Transverse colon (tissue), 4 donors: ENCODE data around the gene IL1RAPL1.

Experiments
- EP300 ChIP-seq: sonication (generic); formaldehyde crosslinking; IDR thresholded peaks from one replicate; pipeline ENCODE4 v1.6.1; 2017; ENCODE audit warnings: antibody characterized with exemption, low read depth
- POLR2A ChIP-seq: fragments of 450-650 bp; IDR thresholded peaks from one replicate; pipeline ENCODE4 v1.6.1; 2016; ENCODE audit warnings: antibody characterized with exemption, mild to moderate bottlenecking, moderate library complexity
- POLR2AphosphoS5 ChIP-seq, 3 donors: sonication (generic); formaldehyde crosslinking; IDR thresholded peaks; one replicate each; pipeline ENCODE4 v1.6.1; 2016; ENCODE audit warnings: antibody characterized with exemption in 3 of 3
- TF ChIP-seq, protein P1 (sequence below), 5 experiments: fragments of 200-600 bp in 3 of 5; fragments of 450-650 bp in 2 of 5; sonication (generic) in 3 of 5; IDR thresholded peaks; 1 replicate in 2 of 5; 2 replicates in 3 of 5; pipeline ENCODE4 v1.5.1; 2016 to 2017; ENCODE audit warnings: antibody characterized with exemption in 5 of 5, inconsistent platforms in 3 of 5, mild to moderate bottlenecking in 2 of 5, moderate library complexity in 1 of 5

DNA sequence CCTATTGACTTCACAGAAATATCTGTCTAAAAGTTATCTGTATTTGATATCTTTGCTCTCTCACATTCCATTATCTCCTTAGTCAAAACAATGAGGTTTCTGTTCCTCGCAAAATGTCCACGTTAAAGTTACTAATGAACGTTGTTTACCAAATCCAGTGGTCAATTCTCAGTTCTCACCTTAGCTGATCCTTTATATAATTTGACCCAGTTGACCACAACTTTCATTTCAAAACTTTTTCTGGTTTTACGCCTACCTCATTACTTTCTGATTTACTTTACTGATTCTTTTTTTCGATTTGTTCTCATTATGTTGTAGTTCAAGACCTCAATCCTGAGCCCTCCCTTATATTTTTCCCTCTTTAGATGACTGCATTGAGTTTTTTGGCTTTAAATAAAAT, 186.6 kb downstream of the IL1RAPL1 start:
- TF ChIP-seq, protein P1, sequence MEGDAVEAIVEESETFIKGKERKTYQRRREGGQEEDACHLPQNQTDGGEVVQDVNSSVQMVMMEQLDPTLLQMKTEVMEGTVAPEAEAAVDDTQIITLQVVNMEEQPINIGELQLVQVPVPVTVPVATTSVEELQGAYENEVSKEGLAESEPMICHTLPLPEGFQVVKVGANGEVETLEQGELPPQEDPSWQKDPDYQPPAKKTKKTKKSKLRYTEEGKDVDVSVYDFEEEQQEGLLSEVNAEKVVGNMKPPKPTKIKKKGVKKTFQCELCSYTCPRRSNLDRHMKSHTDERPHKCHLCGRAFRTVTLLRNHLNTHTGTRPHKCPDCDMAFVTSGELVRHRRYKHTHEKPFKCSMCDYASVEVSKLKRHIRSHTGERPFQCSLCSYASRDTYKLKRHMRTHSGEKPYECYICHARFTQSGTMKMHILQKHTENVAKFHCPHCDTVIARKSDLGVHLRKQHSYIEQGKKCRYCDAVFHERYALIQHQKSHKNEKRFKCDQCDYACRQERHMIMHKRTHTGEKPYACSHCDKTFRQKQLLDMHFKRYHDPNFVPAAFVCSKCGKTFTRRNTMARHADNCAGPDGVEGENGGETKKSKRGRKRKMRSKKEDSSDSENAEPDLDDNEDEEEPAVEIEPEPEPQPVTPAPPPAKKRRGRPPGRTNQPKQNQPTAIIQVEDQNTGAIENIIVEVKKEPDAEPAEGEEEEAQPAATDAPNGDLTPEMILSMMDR (IDR thresholded peaks at IDR 0.05): no peak
- TF ChIP-seq POLR2AphosphoS5 (IDR thresholded peaks at IDR 0.05) (no peak), POLR2A (no peak), EP300 (no peak)
